HG03469 (cell line): ENCODE results near the gene GRIA3.
"Not testable (repeated sequence)": the region's sequence is repeated elsewhere in the genome, so short reads cannot be mapped to it uniquely, and the experiment has no call there.

Experiments used
- ATAC-seq: cut with Tn5 transposase; IDR thresholded peaks from one replicate; pipeline ENCODE4 v1.9.1; 2021; ENCODE audit warnings: mild to moderate bottlenecking, moderate library complexity, moderate number of reproducible peaks; ENCODE audit not compliant: unreplicated experiment

The GRIA3 gene

DNA sequence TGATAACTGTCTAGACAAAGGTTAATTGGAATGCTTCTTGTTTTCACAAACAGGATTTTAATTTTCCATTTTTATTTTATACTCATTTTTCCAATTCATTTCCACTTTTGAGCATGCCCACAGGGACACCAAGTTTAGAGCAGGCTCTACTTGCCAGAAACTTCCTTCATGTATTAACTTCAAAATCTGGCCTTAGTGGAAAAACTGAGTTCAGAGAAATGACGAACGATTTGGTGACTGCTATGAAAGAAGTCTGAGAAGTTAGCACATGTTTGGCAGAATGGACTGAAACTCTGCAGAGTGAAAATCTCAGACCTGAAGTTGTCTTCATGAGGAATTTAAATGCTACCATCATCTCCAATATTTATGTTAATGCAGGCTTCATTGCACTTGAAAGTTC lies 334.7 kb downstream of the GRIA3 start:
- no peak for ATAC-seq

DNA sequence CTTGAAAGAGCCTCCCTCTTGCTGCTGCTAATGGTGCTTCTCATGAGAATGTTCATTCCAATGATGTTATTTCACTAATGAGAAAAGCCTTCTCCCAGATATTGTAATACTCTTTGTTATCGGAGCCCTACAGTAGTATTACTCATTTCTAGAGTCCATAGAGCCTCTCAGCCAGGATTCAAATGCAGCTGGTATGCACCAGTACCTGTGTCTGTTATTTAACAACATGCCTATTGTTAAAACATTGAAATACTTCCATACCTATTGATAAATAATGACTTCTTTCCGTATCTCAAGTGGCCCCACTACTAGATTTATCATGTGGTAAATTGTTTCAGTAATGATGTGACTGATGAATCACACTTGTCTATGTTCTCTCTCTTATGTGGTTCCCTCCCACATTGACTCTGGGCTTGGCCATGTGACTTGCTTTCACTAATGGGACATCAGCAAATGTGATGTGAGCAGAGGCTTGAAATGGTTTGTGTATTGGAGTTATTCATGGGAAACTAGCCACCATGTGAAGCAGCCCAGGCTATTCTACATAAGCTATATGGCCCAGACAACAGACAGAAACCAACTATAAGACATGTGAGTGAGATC lies 341.1 kb downstream of the GRIA3 start:
- no peak for ATAC-seq

DNA sequence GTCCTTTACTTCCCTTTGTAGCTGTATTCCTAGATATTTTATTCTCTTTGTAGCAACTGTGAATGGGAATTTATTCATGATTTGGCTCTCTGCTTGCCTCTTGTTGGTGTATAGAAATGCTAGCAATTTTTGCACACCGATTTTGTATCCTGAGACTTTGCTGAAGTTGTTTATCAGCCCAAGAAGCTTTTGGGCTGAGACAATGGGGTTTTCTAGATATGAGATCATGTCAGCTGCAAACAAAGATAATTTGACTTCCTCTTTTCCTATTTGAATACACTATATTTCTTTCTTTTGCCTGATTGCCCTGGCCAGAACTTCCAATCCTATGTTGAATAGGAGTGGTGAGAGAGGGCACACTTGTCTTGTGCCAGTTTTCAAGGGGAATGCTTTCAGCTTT lies 346.6 kb downstream of the GRIA3 start:
- not testable (repeated sequence) for ATAC-seq
